ENCODE data around the gene SP2.

SP2 gene

DNA sequence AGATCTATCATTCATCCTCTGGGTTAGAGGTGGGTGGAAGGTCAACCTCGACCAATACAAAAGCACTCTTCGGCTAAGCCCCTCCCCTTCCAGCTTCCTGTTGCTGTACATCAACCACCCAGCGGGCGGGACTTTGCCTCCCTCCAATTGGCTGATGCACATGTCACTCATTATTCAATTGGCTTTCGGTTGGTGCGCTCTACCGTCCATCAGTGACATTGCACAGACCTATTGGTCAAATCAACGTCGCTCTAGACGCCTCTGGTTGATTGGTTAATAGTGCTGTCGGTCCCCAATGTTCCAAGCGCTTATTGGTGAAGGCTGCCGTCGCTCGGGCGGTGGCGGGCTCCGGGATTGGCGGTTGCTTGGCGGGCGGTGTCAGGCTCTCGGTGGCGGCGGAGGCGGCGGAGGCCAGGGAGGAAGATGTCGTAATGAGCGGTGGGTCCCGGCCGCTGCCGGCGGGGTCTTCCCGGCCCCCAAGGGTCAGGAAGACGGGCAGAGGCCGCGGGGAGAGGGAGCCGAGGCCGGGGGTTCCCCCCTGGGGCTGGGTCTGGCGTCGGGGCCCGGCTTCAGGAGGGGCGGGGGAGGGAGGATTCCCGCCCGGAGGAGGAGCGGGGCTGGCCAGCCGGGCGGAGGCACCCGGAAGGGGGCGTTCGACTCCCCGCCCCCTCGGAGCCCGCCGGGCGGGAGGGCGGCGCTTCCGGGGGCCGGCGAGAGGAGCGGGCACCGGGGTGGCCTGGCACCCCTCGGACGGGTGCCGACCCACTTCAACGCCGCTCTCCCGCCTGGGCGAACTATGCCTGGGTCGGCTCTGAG lies at the start of gene SP2:
SP2 (plus strand) TSS at position 381 of the 816 bp plus-strand sequence; CDS start at position 432, 51 bp downstream.
- H3K4me1 ChIP-seq (ENCODE audit: control insufficient read depth in 1 of 2, insufficient read depth in 2 of 2, low read length in 2 of 2): peaks cover 17 to 37% of the 10 kb centered on the region in 2 donors
- H3K36me3 ChIP-seq (ENCODE audit: control insufficient read depth in 1 of 2, insufficient read depth in 2 of 2, low read length in 2 of 2): peaks cover 0 to 15% of the 10 kb centered on the region in 2 donors
- H3K27me3 ChIP-seq (ENCODE audit: low read depth, low read length): no peaks in the 10 kb centered on the region
- no peaks in the 10 kb centered on the region for H3K9me3 ChIP-seq (ENCODE audit: control insufficient read depth in 1 of 2, low read length in 2 of 2)
- peak within 1 kb of the TSS; percentile 98 for H3K27ac ChIP-seq (ENCODE audit: low read length)
- peak within 1 kb of the TSS; percentile 92 to 96 for H3K4me3 ChIP-seq (ENCODE audit: low read depth in 1 of 2, low read length in 2 of 2)

DNA sequence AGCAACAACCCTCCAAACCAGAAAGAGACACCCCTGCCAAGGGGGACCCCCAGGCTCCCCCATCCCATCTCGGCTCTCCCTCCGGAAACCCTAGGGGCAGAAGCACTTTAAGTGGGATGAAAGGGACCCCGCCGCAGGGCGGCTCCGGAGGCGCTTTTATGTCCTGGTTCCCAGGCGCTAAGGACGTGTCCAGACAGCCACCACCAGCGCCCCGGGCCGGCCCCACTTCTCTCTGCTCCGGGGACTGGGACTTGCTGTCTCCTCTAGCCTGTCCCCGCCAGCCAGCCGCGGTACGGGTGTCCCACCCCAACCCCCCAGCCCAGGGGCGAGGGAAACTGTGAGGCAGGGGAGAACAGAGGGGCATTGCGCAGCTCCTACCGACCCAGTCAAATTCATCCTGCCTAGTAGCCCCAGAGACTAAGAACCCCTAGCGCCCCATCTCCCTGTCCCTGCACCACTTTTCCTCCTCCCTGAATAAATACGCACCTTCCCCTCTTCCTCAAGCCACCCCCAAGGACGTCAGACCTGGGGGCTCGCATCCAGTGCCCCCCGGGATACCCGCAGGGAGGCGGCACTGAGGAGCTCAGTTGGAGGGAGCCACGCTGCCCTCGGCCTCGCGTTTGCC lies 49.2 kb upstream of the SP2 start:
- Histone ChIP-seq H3K27ac (ENCODE audit: low read length) (no peak overlapping the region), H3K4me3 (ENCODE audit: low read depth in 1 of 2, low read length in 2 of 2) (no peak overlapping the region), H3K9me3 (ENCODE audit: control insufficient read depth in 1 of 2, low read length in 2 of 2) (no peaks in the 10 kb centered on the region), H3K4me1 (ENCODE audit: control insufficient read depth in 1 of 2, insufficient read depth in 2 of 2, low read length in 2 of 2) (peaks cover 0 to 24% of the 10 kb centered on the region in 2 donors), H3K36me3 (ENCODE audit: control insufficient read depth in 1 of 2, insufficient read depth in 2 of 2, low read length in 2 of 2) (no peaks in the 10 kb centered on the region), H3K27me3 (ENCODE audit: low read depth, low read length) (peaks cover 29% of the 10 kb centered on the region)

DNA sequence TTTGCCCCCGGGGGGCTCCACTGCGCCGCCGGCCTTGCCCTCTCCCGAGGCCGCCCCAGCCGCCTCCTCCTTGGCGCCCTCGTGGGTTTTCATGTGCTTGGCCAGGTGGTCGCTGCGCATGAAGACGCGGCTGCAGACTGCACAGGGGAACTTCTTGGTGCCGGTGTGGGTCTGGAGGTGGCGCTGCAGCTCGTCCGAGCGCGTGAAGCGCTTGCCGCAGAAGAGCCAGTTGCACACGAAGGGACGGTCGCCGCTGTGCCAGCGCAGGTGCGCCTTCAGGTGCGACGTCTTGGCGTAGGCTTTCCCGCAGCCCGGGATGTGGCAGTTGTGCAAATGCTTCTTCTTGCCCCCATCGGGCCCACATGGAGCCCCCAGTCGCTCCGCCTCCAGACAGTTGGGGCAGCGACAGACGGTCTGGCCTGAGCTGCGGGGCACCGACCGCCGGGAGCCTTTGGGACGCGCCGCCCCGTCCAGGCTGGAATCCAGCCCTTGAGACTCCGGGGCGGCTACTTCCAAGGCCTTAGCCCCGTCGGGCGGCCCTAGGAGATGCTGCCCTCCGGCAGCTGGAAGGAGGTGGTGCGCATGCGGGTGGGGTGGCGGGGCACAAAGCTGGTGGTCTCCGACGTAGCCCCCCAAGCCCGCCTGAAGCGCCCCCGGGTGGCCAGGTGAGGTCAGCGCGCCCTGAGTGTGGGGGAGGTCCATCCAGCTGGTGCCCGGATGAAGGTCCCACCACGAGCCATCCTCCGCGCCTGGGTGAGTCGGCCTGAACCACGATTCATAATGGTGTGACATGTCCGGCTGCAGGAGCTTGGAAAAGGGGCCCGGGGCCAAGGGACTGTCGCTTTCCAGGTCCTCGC lies 48.5 kb upstream of the SP2 start:
- peaks cover 0 to 28% of the 10 kb centered on the region in 2 donors for H3K4me1 ChIP-seq (ENCODE audit: control insufficient read depth in 1 of 2, insufficient read depth in 2 of 2, low read length in 2 of 2)
- H3K27me3 ChIP-seq (ENCODE audit: low read depth, low read length): peaks cover 37% of the 10 kb centered on the region
- H3K4me3 ChIP-seq (ENCODE audit: low read depth in 1 of 2, low read length in 2 of 2): no peak overlapping the region
- no peaks in the 10 kb centered on the region for H3K9me3 ChIP-seq (ENCODE audit: control insufficient read depth in 1 of 2, low read length in 2 of 2)
- no peaks in the 10 kb centered on the region for H3K36me3 ChIP-seq (ENCODE audit: control insufficient read depth in 1 of 2, insufficient read depth in 2 of 2, low read length in 2 of 2)
- H3K27ac ChIP-seq (ENCODE audit: low read length): no peak overlapping the region

DNA sequence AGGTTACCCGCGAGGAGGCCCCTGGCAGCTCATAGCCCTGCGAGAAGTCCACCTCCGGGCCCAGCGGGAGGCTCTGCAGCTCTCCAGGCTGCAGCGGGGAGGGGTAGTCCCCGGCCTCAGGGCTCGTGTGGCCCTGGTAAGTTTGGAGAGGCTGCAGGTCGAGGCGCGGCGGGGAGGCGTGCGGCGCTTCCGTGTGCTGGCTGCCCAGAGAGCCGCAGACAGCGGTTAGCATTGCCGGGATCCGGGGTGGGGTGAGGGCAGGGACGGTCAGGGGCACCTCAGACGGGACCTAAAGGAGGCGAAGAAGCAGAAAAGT lies 47.9 kb upstream of the SP2 start:
- H3K9me3 ChIP-seq (ENCODE audit: control insufficient read depth in 1 of 2, low read length in 2 of 2): no peaks in the 10 kb centered on the region
- peaks cover 0 to 28% of the 10 kb centered on the region in 2 donors for H3K4me1 ChIP-seq (ENCODE audit: control insufficient read depth in 1 of 2, insufficient read depth in 2 of 2, low read length in 2 of 2)
- H3K27me3 ChIP-seq (ENCODE audit: low read depth, low read length): peaks cover 43% of the 10 kb centered on the region
- H3K4me3 ChIP-seq (ENCODE audit: low read depth in 1 of 2, low read length in 2 of 2): no peak overlapping the region
- H3K27ac ChIP-seq (ENCODE audit: low read length): no peak overlapping the region
- H3K36me3 ChIP-seq (ENCODE audit: control insufficient read depth in 1 of 2, insufficient read depth in 2 of 2, low read length in 2 of 2): no peaks in the 10 kb centered on the region

DNA sequence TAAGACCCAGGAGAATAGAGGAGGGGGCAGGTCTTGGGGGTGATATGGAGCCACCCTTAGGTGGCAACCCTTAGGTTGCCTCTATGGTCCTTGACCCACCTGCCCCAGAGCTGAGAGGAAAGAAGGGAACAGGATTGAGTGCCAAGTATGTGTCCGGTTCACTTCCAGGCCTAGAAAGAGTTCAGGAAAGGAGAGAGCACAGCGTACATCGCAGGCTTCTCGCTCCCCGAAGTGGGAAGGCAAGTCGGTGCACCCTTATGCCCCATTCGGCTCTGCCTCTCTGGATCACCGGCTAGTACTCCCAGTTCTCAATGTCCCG lies 45.7 kb upstream of the SP2 start:
- H3K9me3 ChIP-seq (ENCODE audit: control insufficient read depth in 1 of 2, low read length in 2 of 2): no peaks in the 10 kb centered on the region
- no peaks in the 10 kb centered on the region for H3K36me3 ChIP-seq (ENCODE audit: control insufficient read depth in 1 of 2, insufficient read depth in 2 of 2, low read length in 2 of 2)
- H3K4me1 ChIP-seq (ENCODE audit: control insufficient read depth in 1 of 2, insufficient read depth in 2 of 2, low read length in 2 of 2): peaks cover 0 to 28% of the 10 kb centered on the region in 2 donors
- peaks cover 64% of the 10 kb centered on the region for H3K27me3 ChIP-seq (ENCODE audit: low read depth, low read length)
- H3K27ac ChIP-seq (ENCODE audit: low read length): no peak overlapping the region
- peak overlapping the region; percentile 23 to 46 for H3K4me3 ChIP-seq (ENCODE audit: low read depth in 1 of 2, low read length in 2 of 2)

DNA sequence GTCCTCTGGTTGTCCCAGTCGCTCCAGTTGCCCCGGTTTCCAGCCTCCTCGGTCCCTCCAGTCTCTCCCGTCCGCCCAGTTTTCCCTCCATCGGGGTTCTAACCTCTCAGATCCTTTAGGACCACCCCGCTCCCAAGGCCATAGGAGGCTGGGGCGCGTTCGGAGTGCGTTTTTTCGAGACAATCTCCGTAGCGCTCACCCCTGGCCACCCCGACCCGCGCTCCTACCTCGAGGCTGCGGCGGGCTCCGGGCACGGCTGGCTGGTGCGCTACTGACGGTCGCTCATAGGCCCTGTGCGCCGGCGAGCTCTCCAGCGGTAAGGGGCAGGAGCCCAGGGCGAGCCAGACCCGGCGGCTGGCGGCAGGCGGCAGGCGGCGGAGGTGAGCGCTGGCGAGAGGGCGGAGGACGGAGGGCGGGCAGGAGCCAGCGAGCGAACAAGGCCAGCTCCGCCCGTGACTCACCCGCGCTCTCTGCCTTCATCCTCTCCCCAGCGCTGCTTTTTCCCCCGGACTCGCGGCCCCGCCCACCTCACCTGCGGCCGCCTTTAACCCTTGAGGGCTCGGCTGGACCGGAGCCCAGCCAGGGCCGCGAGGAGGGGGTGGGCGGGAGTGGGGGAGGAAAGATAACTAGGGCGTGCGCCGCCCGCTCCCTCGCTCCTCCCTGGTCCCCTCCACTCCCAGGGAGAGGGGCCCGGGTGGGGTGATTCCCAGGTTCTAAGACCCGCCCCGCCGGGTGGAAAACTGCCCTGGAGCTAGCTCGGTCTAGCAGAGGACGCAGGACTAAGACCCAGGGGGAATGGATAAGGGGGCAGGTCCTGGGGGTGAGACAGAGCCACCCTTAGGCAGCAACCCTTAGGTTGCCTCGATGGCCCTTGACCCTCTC lies 45.1 kb upstream of the SP2 start, which contains the start of gene SP6:
SP6 (minus strand) TSS at position 472 of the 882 bp plus-strand sequence. CDS start 2,734 bp downstream, outside the sequence.
- no peak within 1 kb of the TSS for H3K27ac ChIP-seq (ENCODE audit: low read length)
- peaks cover 70% of the 10 kb centered on the region for H3K27me3 ChIP-seq (ENCODE audit: low read depth, low read length)
- no peaks in the 10 kb centered on the region for H3K9me3 ChIP-seq (ENCODE audit: control insufficient read depth in 1 of 2, low read length in 2 of 2)
- H3K4me3 ChIP-seq (ENCODE audit: low read depth in 1 of 2, low read length in 2 of 2): peak within 1 kb of the TSS; percentile 23 to 46
- H3K4me1 ChIP-seq (ENCODE audit: control insufficient read depth in 1 of 2, insufficient read depth in 2 of 2, low read length in 2 of 2): peaks cover 0 to 28% of the 10 kb centered on the region in 2 donors
- H3K36me3 ChIP-seq (ENCODE audit: control insufficient read depth in 1 of 2, insufficient read depth in 2 of 2, low read length in 2 of 2): no peaks in the 10 kb centered on the region

DNA sequence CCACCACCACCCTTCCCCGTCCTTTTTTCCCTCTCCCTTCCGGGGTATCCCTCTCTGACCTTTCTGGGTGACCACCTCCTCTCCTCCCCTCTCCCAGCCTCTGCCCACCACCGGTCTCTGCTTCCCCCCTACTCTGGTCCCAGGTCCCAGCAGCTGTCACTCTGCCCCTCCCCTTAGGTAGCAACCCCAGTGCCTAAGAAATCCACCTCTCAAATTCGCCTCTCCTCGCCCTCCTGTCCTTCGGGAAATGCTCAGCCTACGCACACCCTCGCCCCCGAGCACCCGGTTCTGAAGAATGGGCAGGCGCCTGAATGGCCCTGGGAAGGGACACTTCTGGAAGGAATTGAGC lies 44.3 kb upstream of the SP2 start:
- H3K4me3 ChIP-seq (ENCODE audit: low read depth in 1 of 2, low read length in 2 of 2): no peak overlapping the region
- peaks cover 72% of the 10 kb centered on the region for H3K27me3 ChIP-seq (ENCODE audit: low read depth, low read length)
- H3K36me3 ChIP-seq (ENCODE audit: control insufficient read depth in 1 of 2, insufficient read depth in 2 of 2, low read length in 2 of 2): no peaks in the 10 kb centered on the region
- H3K4me1 ChIP-seq (ENCODE audit: control insufficient read depth in 1 of 2, insufficient read depth in 2 of 2, low read length in 2 of 2): peaks cover 0 to 26% of the 10 kb centered on the region in 2 donors
- H3K9me3 ChIP-seq (ENCODE audit: control insufficient read depth in 1 of 2, low read length in 2 of 2): no peaks in the 10 kb centered on the region
- no peak overlapping the region for H3K27ac ChIP-seq (ENCODE audit: low read length)

DNA sequence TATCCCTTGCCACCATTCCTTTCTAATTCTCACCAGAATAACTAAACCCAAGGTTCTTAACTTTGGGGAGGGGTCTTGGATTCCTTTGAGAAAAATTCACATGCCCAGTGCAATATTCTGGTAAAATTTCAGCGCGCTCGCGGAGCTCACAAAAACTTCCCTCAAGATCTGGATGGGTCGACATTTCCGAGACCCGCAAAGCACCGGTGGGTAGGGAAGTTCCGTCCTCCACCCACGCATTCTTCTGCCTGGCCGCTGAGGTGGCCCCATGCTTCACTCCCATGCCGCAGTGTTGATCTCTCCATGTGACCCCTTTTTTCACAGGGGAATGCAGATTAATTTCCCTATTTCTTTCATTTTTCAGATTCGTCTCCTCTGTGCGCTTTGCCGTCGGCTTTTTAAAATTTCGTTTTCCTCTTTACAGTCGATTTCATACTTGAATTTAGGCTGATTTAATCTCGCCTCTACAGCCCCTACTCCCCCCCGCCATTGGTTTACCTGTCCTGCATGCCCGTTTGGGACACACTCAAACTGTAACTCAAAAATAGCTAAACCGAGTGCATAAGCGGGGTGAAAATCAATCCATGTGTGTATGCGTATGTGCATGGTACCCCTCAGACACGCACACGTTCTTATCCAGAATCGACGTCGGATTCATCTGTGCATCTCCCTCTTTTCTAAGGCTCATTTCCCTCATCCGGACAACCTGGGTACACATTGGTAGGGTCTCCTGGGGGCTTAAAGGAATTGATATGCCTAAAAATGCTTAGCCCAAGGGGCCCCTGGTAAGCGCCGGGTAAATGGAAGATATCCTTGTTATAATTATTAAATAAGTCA lies 43.7 kb upstream of the SP2 start:
- Histone ChIP-seq H3K36me3 (ENCODE audit: control insufficient read depth in 1 of 2, insufficient read depth in 2 of 2, low read length in 2 of 2) (no peaks in the 10 kb centered on the region), H3K27ac (ENCODE audit: low read length) (no peak overlapping the region), H3K4me1 (ENCODE audit: control insufficient read depth in 1 of 2, insufficient read depth in 2 of 2, low read length in 2 of 2) (peaks cover 0 to 20% of the 10 kb centered on the region in 2 donors), H3K27me3 (ENCODE audit: low read depth, low read length) (peaks cover 66% of the 10 kb centered on the region), H3K4me3 (ENCODE audit: low read depth in 1 of 2, low read length in 2 of 2) (no peak overlapping the region), H3K9me3 (ENCODE audit: control insufficient read depth in 1 of 2, low read length in 2 of 2) (no peaks in the 10 kb centered on the region)

DNA sequence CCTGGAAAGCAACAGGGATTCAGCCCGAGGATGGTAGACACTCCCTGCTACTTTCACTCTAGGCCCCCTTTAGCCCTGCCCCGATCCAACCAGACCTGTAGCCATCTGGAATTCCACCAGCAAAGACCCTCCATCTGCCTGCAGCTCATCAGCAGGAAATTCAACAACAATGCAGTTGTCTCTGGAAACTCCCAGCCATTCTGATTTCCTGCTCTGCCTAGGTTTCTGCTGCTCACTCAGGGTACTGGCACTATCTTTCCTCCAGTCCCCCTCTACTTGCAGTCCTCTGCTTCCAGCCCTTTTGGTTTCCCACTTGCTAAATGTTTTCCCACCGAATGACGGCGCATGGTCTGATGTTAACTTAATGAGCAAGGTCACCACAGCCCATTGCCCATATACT lies 42.4 kb upstream of the SP2 start:
- peaks cover 59% of the 10 kb centered on the region for H3K27me3 ChIP-seq (ENCODE audit: low read depth, low read length)
- no peaks in the 10 kb centered on the region for H3K9me3 ChIP-seq (ENCODE audit: control insufficient read depth in 1 of 2, low read length in 2 of 2)

DNA sequence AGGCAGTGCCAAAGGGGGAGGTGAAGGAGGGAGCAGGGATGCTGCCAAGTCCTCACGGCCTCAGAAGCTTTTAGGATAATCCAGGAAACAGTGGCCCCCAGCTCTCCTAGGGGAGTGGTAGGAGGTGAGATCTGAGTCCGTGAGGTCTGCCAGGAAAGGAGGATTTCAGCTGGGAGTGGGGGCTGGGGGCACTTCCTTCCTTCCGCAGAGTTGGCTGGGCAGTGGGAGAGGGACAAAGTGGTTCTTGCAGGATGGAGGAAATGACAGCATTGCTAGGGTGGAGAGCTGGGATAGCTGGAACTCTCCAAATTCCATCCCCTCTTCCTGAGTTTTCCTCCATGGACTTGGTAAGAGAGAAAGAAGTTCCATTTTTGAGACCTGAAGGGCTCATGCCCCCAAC lies 40.3 kb upstream of the SP2 start:
- H3K4me1 ChIP-seq (ENCODE audit: control insufficient read depth in 1 of 2, insufficient read depth in 2 of 2, low read length in 2 of 2): peaks cover 0 to 14% of the 10 kb centered on the region in 2 donors
- peaks cover 49% of the 10 kb centered on the region for H3K27me3 ChIP-seq (ENCODE audit: low read depth, low read length)
- H3K36me3 ChIP-seq (ENCODE audit: control insufficient read depth in 1 of 2, insufficient read depth in 2 of 2, low read length in 2 of 2): no peaks in the 10 kb centered on the region
- no peaks in the 10 kb centered on the region for H3K9me3 ChIP-seq (ENCODE audit: control insufficient read depth in 1 of 2, low read length in 2 of 2)
- no peak overlapping the region for H3K27ac ChIP-seq (ENCODE audit: low read length)
- H3K4me3 ChIP-seq (ENCODE audit: low read depth in 1 of 2, low read length in 2 of 2): no peak overlapping the region

More for the DNA sequence above, 42.4 kb upstream of the SP2 start:
- peaks cover 0 to 16% of the 10 kb centered on the region in 2 donors for H3K4me1 ChIP-seq (ENCODE audit: control insufficient read depth in 1 of 2, insufficient read depth in 2 of 2, low read length in 2 of 2)
- H3K27ac ChIP-seq (ENCODE audit: low read length): no peak overlapping the region
- H3K36me3 ChIP-seq (ENCODE audit: control insufficient read depth in 1 of 2, insufficient read depth in 2 of 2, low read length in 2 of 2): no peaks in the 10 kb centered on the region
- no peak overlapping the region for H3K4me3 ChIP-seq (ENCODE audit: low read depth in 1 of 2, low read length in 2 of 2)
